Panc1 (cell line): ENCODE measurements around the gene CCSER2. TPM values are rescaled to one million over a fixed set of nuclear protein-coding genes. Genes with fewer than 3 reads are reported as not detected.

Experiments
- ATAC-seq: fragments of 200-7000 bp; cut with Tn5 transposase; 2 replicates; pipeline ENCODE4 v1.9.1; 2020; ENCODE audit warnings: mild to moderate bottlenecking, moderate library complexity
- BruUV-seq: library from RNA; stranded (reverse); fragments of 400-500 nt; replicated peaks from 2 replicates; lab custom pipeline; 2021; lab: Mats Ljungman, UMichigan
- CTCF ChIA-PET: fragments of 300-600 bp; sonication (Branson Sonifier 250); formaldehyde crosslinking; loops from one replicate; lab custom pipeline; 2022; ENCODE audit warnings: antibody characterized with exemption; lab: Charles Lee
- POLR2A ChIA-PET: fragments of 300-600 bp; sonication (Branson Sonifier 250); formaldehyde crosslinking; loops from one replicate; lab custom pipeline; 2022; ENCODE audit warnings: antibody characterized with exemption; lab: Charles Lee
- DNase-seq: peaks from one replicate; pipeline ENCODE4 v3.0.0-alpha.2; 2010; ENCODE audit warnings: low read depth, low spot score
- H3K27ac ChIP-seq: 2 replicates; pipeline ENCODE4 v1.5.1; 2011; ENCODE audit warnings: mild to moderate bottlenecking, low read length, inconsistent platforms
- H3K27me3 ChIP-seq: fragments of 200-500 bp; sonication (Bioruptor generic); 2 replicates; pipeline ENCODE4 v1.6.0; 2014; ENCODE audit warnings: low read length, inconsistent platforms; ENCODE audit not compliant: control insufficient read depth, insufficient read depth
- H3K36me3 ChIP-seq: fragments of 200-500 bp; sonication (Bioruptor generic); 2 replicates; pipeline ENCODE4 v1.5.1; 2014; ENCODE audit warnings: inconsistent platforms, mild to moderate bottlenecking, low read length, moderate library complexity; ENCODE audit not compliant: control insufficient read depth, insufficient read depth
- H3K4me1 ChIP-seq: 2 replicates; pipeline ENCODE4 v1.5.1; 2011; ENCODE audit warnings: inconsistent platforms, mild to moderate bottlenecking, low read length, moderate library complexity; ENCODE audit not compliant: control insufficient read depth, insufficient read depth
- H3K4me3 ChIP-seq, 2 experiments: 2 replicates each; pipeline ENCODE4 v1.5.1; 2011 to 2012; ENCODE audit warnings: low read depth in 2 of 2, low read length in 2 of 2, mild to moderate bottlenecking in 2 of 2, inconsistent platforms in 1 of 2, moderate library complexity in 1 of 2
- H3K9me3 ChIP-seq: fragments of 200-500 bp; sonication (Bioruptor generic); 2 replicates; pipeline ENCODE4 v1.5.1; 2014; ENCODE audit warnings: low read depth, mild to moderate bottlenecking, inconsistent platforms, low read length, moderate library complexity; ENCODE audit not compliant: control insufficient read depth, insufficient read depth
- CTCF ChIP-seq: fragments of 450-650 bp; IDR thresholded peaks from 2 replicates; pipeline ENCODE4 v1.5.1; 2017; ENCODE audit warnings: mild to moderate bottlenecking
- POLR2AphosphoS5 ChIP-seq: IDR thresholded peaks from 2 replicates; pipeline ENCODE4 v1.6.1; 2012; ENCODE audit warnings: mild to moderate bottlenecking, low read depth, low read length, moderate library complexity
- REST ChIP-seq, 2 experiments: IDR thresholded peaks; 2 replicates each; pipeline ENCODE4 v1.6.1; 2011 to 2012; ENCODE audit warnings: low read depth in 2 of 2, control low read depth in 1 of 2, low read length in 1 of 2, mild to moderate bottlenecking in 1 of 2, moderate library complexity in 1 of 2; ENCODE audit not compliant: insufficient read depth in 1 of 2
- SIN3A ChIP-seq: IDR thresholded peaks from 2 replicates; pipeline ENCODE4 v1.6.1; 2012; ENCODE audit warnings: low read depth, mild to moderate bottlenecking, low read length, moderate library complexity, borderline replicate concordance; ENCODE audit not compliant: insufficient read depth
- TCF7L2 ChIP-seq: IDR thresholded peaks from 2 replicates; pipeline ENCODE4 v1.6.1; 2011; ENCODE audit warnings: mild to moderate bottlenecking, low read depth, low read length, inconsistent platforms
- in situ Hi-C: cut with HindIII; loops from 2 replicates; pipeline ENCODE4 v1.10.0; 2016; ENCODE audit warnings: low sequenced_read_pairs, low pct_unique_long_range_greater_than_20kb
- intact Hi-C: fragments of 100-400 bp; cut with micrococcal nuclease; formaldehyde crosslinking; loops from one replicate; pipeline ENCODE4 v1.10.0; 2022; ENCODE audit not compliant: unreplicated experiment
- total RNA-seq: library from RNA; stranded (reverse); gene quantifications from one replicate; pipeline ENCODE4 v1.2.1, GENCODE V29; 2021; ENCODE audit not compliant: unreplicated experiment

The CCSER2 gene
- total RNA-seq, 1 experiment from 2014 or later = 63.7 TPM

GRCh38 chr10:84356928-84357327 is 28.5 kb downstream of the CCSER2 start:
- Histone ChIP-seq H3K9me3 (no peaks in the 10 kb centered on the region), H3K27ac (no peak overlapping the region), H3K36me3 (no peaks in the 10 kb centered on the region), H3K27me3 (no peaks in the 10 kb centered on the region), H3K4me1 (peaks cover 13% of the 10 kb centered on the region; the same call in 1 of the 2 replicates), H3K4me3 (no peak overlapping the region)
- ATAC-seq = no peak
- CTCF ChIA-PET = interaction anchor here (0.7 kb wide), 1 partner anchor 22 kb away, joined by 5 read pairs; no protein-coding TSS in a partner anchor
- TF ChIP-seq CTCF (no peak), SIN3A (no peak), REST (IDR thresholded peaks at IDR 0.05; ENCODE audit: insufficient read depth in 1 of 2, low read depth in 2 of 2, low read length in 1 of 2) (no peak), POLR2AphosphoS5 (no peak), TCF7L2 (no peak)
- POLR2A ChIA-PET = interaction anchor here (0.6 kb wide), 1 partner anchor 144 kb away, joined by 15 read pairs; no protein-coding TSS in a partner anchor
- DNase-seq = no peak
- intact Hi-C loops (no loop called here), in situ Hi-C loops (no loop called here)
- no TSS peak for BruUV-seq

- CTCF ChIA-PET = interaction anchor here (0.6 to 0.7 kb wide), 2 partner anchors 37 to 90 kb away, joined by 3 to 11 read pairs; no protein-coding TSS in a partner anchor
- intact Hi-C loops = no loop called here
- Histone ChIP-seq H3K36me3 (no peaks in the 10 kb centered on the region), H3K27me3 (no peaks in the 10 kb centered on the region), H3K27ac (no peak overlapping the region), H3K4me3 (no peak overlapping the region), H3K4me1 (peaks cover 13% of the 10 kb centered on the region; the same call in 1 of the 2 replicates), H3K9me3 (no peaks in the 10 kb centered on the region)
- POLR2A ChIA-PET = no interaction called here
- BruUV-seq = no TSS peak
- in situ Hi-C loops = no loop called here
- DNase-seq (no peak), ATAC-seq (no peak)
- TF ChIP-seq SIN3A (no peak), CTCF (no peak), POLR2AphosphoS5 (no peak), TCF7L2 (no peak), REST (IDR thresholded peaks at IDR 0.05; ENCODE audit: insufficient read depth in 1 of 2, low read depth in 2 of 2, low read length in 1 of 2) (no peak)
Measured at GRCh38 chr10:84358743-84359142, 30.4 kb downstream of the CCSER2 start.
